SK-N-SH (cell line): ENCODE measurements around the gene IGF1R. TPM values are rescaled to one million over a fixed set of nuclear protein-coding genes. Genes with fewer than 3 reads are reported as not detected.

Source experiments
- CTCF ChIA-PET: fragments of 300-600, 350-600 bp; formaldehyde crosslinking; extraction: SDS; loops from one replicate; lab custom pipeline; 2021; lab: Yijun Ruan, JAX
- POLR2A ChIA-PET: fragments of 350-600 bp; sonication (Branson Sonifier 250); formaldehyde crosslinking; extraction: SDS; loops from one replicate; lab custom pipeline; 2020; ENCODE audit warnings: antibody characterized with exemption, inconsistent platforms; lab: Yijun Ruan, JAX
- DNase-seq: peaks from one replicate; pipeline ENCODE4 v3.0.0; 2012
- H2AFZ ChIP-seq: fragments of 200-600 bp; sonication (generic); 2 replicates; pipeline ENCODE4 v1.8.1; 2016; ENCODE audit warnings: antibody characterized with exemption, mild to moderate bottlenecking, low read depth
- H3F3A ChIP-seq: fragments of 200-600 bp; sonication (generic); replicated peaks from 2 replicates; pipeline ENCODE3; 2016; ENCODE audit warnings: antibody characterized with exemption, mild to moderate bottlenecking; ENCODE audit not compliant: insufficient read depth
- H3K27ac ChIP-seq, 2 experiments: fragments of 200-500 bp in 1 of 2; fragments of 200-600 bp in 1 of 2; sonication (Bioruptor generic) in 1 of 2; sonication (generic), shearing (Covaris generic) in 1 of 2; 2 replicates each; pipeline versions ENCODE4 v1.5.1 to v1.6.1; 2014 to 2016; ENCODE audit warnings: low read depth in 2 of 2, inconsistent platforms in 1 of 2, low read length in 1 of 2, mild to moderate bottlenecking in 1 of 2, mixed read lengths in 1 of 2
- H3K27me3 ChIP-seq: fragments of 200-600 bp; sonication (generic), shearing (Covaris generic); 2 replicates; pipeline ENCODE4 v1.6.1; 2016; ENCODE audit warnings: mixed run types; ENCODE audit not compliant: insufficient read depth
- H3K36me3 ChIP-seq, 2 experiments: fragments of 200-500 bp in 1 of 2; fragments of 200-600 bp in 1 of 2; sonication (Bioruptor generic) in 1 of 2; sonication (generic) in 1 of 2; replicated peaks in 1 of 2; 2 replicates each; pipeline versions ENCODE3 to v1.5.1; 2014 to 2016; ENCODE audit warnings: low read length in 1 of 2, mild to moderate bottlenecking in 1 of 2; ENCODE audit not compliant: insufficient read depth in 2 of 2, control insufficient read depth in 1 of 2
- H3K4me1 ChIP-seq, 2 experiments: fragments of 200-500 bp in 1 of 2; fragments of 200-600 bp in 1 of 2; sonication (Bioruptor generic) in 1 of 2; sonication (generic), shearing (Covaris generic) in 1 of 2; 2 replicates each; pipeline versions ENCODE4 v1.5.1 to v1.6.1; 2014 to 2016; ENCODE audit warnings: low read depth in 1 of 2, low read length in 1 of 2, mixed run types in 1 of 2; ENCODE audit not compliant: insufficient read depth in 2 of 2, control insufficient read depth in 1 of 2
- H3K4me2 ChIP-seq: fragments of 200-600 bp; sonication (generic), shearing (Covaris generic); 2 replicates; pipeline ENCODE4 v1.6.1; 2017; ENCODE audit warnings: mixed run types
- H3K4me3 ChIP-seq, 2 experiments: fragments of 200-500 bp in 1 of 2; fragments of 200-600 bp in 1 of 2; sonication (Bioruptor generic) in 1 of 2; sonication (generic), shearing (Covaris generic) in 1 of 2; 2 replicates each; pipeline versions ENCODE4 v1.5.1 to v1.8.1; 2014 to 2016; ENCODE audit warnings: low read depth in 2 of 2, inconsistent platforms in 1 of 2, low read length in 1 of 2, mild to moderate bottlenecking in 1 of 2, mixed read lengths in 1 of 2, moderate library complexity in 1 of 2
- H3K79me2 ChIP-seq: fragments of 200-600 bp; sonication (generic); 2 replicates; pipeline ENCODE4 v1.8.1; 2017; ENCODE audit warnings: mild to moderate bottlenecking; ENCODE audit not compliant: insufficient read depth
- H3K9ac ChIP-seq: fragments of 200-600 bp; sonication (generic); 2 replicates; pipeline ENCODE4 v1.6.1; 2017; ENCODE audit warnings: mixed run types
- H3K9me2 ChIP-seq: fragments of 200-600 bp; sonication (generic); 2 replicates; pipeline ENCODE4 v1.6.1; 2017; ENCODE audit warnings: mixed run types
- H3K9me3 ChIP-seq: fragments of 200-600 bp; sonication (generic); 2 replicates; pipeline ENCODE4 v1.6.1; 2017; ENCODE audit warnings: mixed run types, mild to moderate bottlenecking, moderate library complexity
- H4K20me1 ChIP-seq: fragments of 200-600 bp; sonication (generic); 2 replicates; pipeline ENCODE4 v1.6.1; 2017; ENCODE audit warnings: mild to moderate bottlenecking, mixed run types; ENCODE audit not compliant: insufficient read depth
- CHD2 ChIP-seq: fragments of 150-350 bp; IDR thresholded peaks from 2 replicates; pipeline ENCODE4 v1.6.1; 2018; ENCODE audit warnings: low read length; ENCODE audit not compliant: partially characterized antibody
- CTCF ChIP-seq: fragments of 200-600 bp; sonication (generic); IDR thresholded peaks from 2 replicates; pipeline ENCODE4 v1.6.1; 2017; ENCODE audit warnings: antibody characterized with exemption, mild to moderate bottlenecking, moderate library complexity
- ELF1 ChIP-seq: IDR thresholded peaks from 2 replicates; pipeline ENCODE4 v1.4.0; 2012
- EP300 ChIP-seq, 2 experiments: IDR thresholded peaks; 2 replicates each; pipeline versions ENCODE4 v1.4.0 to v1.6.1; 2012; ENCODE audit warnings: borderline replicate concordance in 1 of 2, low read depth in 1 of 2, low read length in 1 of 2
- FOXM1 ChIP-seq: IDR thresholded peaks from 2 replicates; pipeline ENCODE4 v1.4.0; 2012; ENCODE audit warnings: low read depth, mild to moderate bottlenecking
- GATA2 ChIP-seq: sonication (generic); formaldehyde crosslinking; IDR thresholded peaks from 2 replicates; pipeline ENCODE4 v1.5.0; 2020; ENCODE audit warnings: mild to moderate bottlenecking, missing genetic modification reagents
- MAX ChIP-seq: IDR thresholded peaks from 2 replicates; pipeline ENCODE4 v1.4.0; 2012; ENCODE audit warnings: low read depth
- NFIC ChIP-seq: IDR thresholded peaks from 2 replicates; pipeline ENCODE4 v1.4.0; 2012; ENCODE audit warnings: borderline replicate concordance
- NRF1 ChIP-seq: IDR thresholded peaks from 2 replicates; pipeline ENCODE4 v1.6.1; 2012; ENCODE audit warnings: low read depth, mild to moderate bottlenecking, low read length
- PBX3 ChIP-seq: IDR thresholded peaks from 2 replicates; pipeline ENCODE4; 2012
- POLR2AphosphoS5 ChIP-seq: IDR thresholded peaks from 2 replicates; pipeline ENCODE4 v1.6.1; 2012; ENCODE audit warnings: low read depth, low read length
- RFX5 ChIP-seq: IDR thresholded peaks from 2 replicates; pipeline ENCODE4 v1.6.1; 2012; ENCODE audit warnings: mild to moderate bottlenecking, improper control_type of control experiment, low read length
- RXRA ChIP-seq: IDR thresholded peaks from 2 replicates; pipeline ENCODE4 v1.4.0; 2012; ENCODE audit warnings: low read depth, mild to moderate bottlenecking, borderline replicate concordance
- USF1 ChIP-seq: IDR thresholded peaks from 2 replicates; pipeline ENCODE4 v1.4.0; 2012; ENCODE audit warnings: low read depth, borderline replicate concordance
- ZBTB33 ChIP-seq: IDR thresholded peaks from 2 replicates; pipeline ENCODE4 v1.4.0; 2012; ENCODE audit warnings: low read depth, borderline replicate concordance
- WGBS: methylation state at CpG from one replicate; pipeline ENCODE4 v1.1.6; 2017; ENCODE audit warnings: low lambda C conversion rate; 5-methylcytosine and 5-hydroxymethylcytosine counted together
- polyA plus RNA-seq, 3 experiments: library from polyadenylated mRNA; depleted of rRNA; stranded (reverse); fragments of >200 nt; gene quantifications; 2 replicates each; pipeline ENCODE4 v1.2.3, GENCODE V29; 2012

The IGF1R gene
- polyA plus RNA-seq, 1 of the 3 experiments (the other 2 are of a cell fraction) = 9.5 TPM

- no peak for TF ChIP-seq ZBTB33
- no peak for TF ChIP-seq USF1
- TF ChIP-seq NFIC = no peak
- TF ChIP-seq RFX5 = no peak
- no peak for TF ChIP-seq EP300 (IDR thresholded peaks at IDR 0.05; ENCODE audit: borderline replicate concordance in 1 of 2, low read depth in 1 of 2, low read length in 1 of 2)
- no peak for TF ChIP-seq MAX
- WGBS = 95% methylated on average over 2 of the region's 2 CpGs
- CTCF ChIA-PET = interaction anchor here (0.6 to 2.6 kb wide), 5 partner anchors 9 to 118 kb away, joined by 3 to 12 read pairs (median 3); no protein-coding TSS in a partner anchor
Observed at GRCh38 chr15:98764291-98764690, 116.0 kb downstream of the IGF1R start.

GRCh38 chr15:98765610-98766009 lies 117.3 kb downstream of the IGF1R start:
- Histone ChIP-seq H3K4me3 (no peak overlapping the region), H3F3A (peaks cover 5% of the 10 kb centered on the region), H3K27me3 (no peaks in the 10 kb centered on the region), H3K9me3 (no peaks in the 10 kb centered on the region), H3K4me2 (no peak overlapping the region), H4K20me1 (peaks cover 11% of the 10 kb centered on the region; the same call in 1 of the 2 replicates), H2AFZ (no peak overlapping the region), H3K36me3 (no peaks in the 10 kb centered on the region), H3K9me2 (no peaks in the 10 kb centered on the region), H3K79me2 (peaks cover 81% of the 10 kb centered on the region), H3K27ac (no peak overlapping the region; a peak in 1 of 4 replicates), H3K4me1 (peaks cover 4% of the 10 kb centered on the region in 2 experiments; a peak in 1 of 4 replicates), H3K9ac (no peak overlapping the region)
- ChIA-PET CTCF (interaction anchor here (2.6 kb wide), 1 partner anchor 14 kb away, joined by 12 read pairs; no protein-coding TSS in a partner anchor), POLR2A (no interaction called here)
- 100% methylated on average over 2 of the region's 2 CpGs for WGBS
- no peak for DNase-seq
- TF ChIP-seq PBX3 = no peak
- no peak for TF ChIP-seq CTCF
- no peak for TF ChIP-seq CHD2
- TF ChIP-seq POLR2AphosphoS5 = no peak
- TF ChIP-seq NRF1 = no peak
- TF ChIP-seq NFIC = no peak
- no peak for TF ChIP-seq GATA2 (CRISPR knock-in tag)
- no peak for TF ChIP-seq ELF1
- TF ChIP-seq RXRA = no peak
- no peak for TF ChIP-seq FOXM1
- TF ChIP-seq USF1 = no peak

More at GRCh38 chr15:98764291-98764690, 116.0 kb downstream of the IGF1R start:
- peaks cover 83% of the 10 kb centered on the region for H3K79me2 ChIP-seq
- H3K27ac ChIP-seq = no peak overlapping the region
- H3K4me1 ChIP-seq = peaks cover 4% of the 10 kb centered on the region in 2 experiments; a peak in 1 of 4 replicates
- H3K27me3 ChIP-seq = no peaks in the 10 kb centered on the region
- POLR2A ChIA-PET = no interaction called here
- no peak for DNase-seq
- H3K4me2 ChIP-seq = no peak overlapping the region
- H3F3A ChIP-seq = peaks cover 5% of the 10 kb centered on the region
- H2AFZ ChIP-seq = no peak overlapping the region
- H3K36me3 ChIP-seq = no peaks in the 10 kb centered on the region
- no peak overlapping the region for H3K9ac ChIP-seq
- peaks cover 14% of the 10 kb centered on the region; the same call in 1 of the 2 replicates for H4K20me1 ChIP-seq
- no peaks in the 10 kb centered on the region for H3K9me3 ChIP-seq
- no peaks in the 10 kb centered on the region for H3K9me2 ChIP-seq
- no peak overlapping the region for H3K4me3 ChIP-seq
